HCT116 (cell line): ENCODE results near the gene PMM1. TPM values are rescaled to one million over a fixed set of nuclear protein-coding genes. Genes with fewer than 3 reads are reported as not detected.

Experiments
- ATAC-seq: fragments of 200-7000 bp; cut with Tn5 transposase; 2 replicates; pipeline ENCODE4 v1.9.1; 2020; ENCODE audit warnings: mild to moderate bottlenecking, moderate library complexity
- BruUV-seq: library from RNA; stranded (reverse); fragments of 400-500 nt; replicated peaks from 2 replicates; lab custom pipeline; 2021; lab: Mats Ljungman, UMichigan
- CTCF ChIA-PET: fragments of 300-600 bp; sonication (Branson Sonifier 250); formaldehyde crosslinking; loops from one replicate; lab custom pipeline; 2021; ENCODE audit warnings: antibody characterized with exemption; lab: Charles Lee
- POLR2A ChIA-PET: fragments of 300-600, 350-600 bp; sonication (Branson Sonifier 250); formaldehyde crosslinking; loops from one replicate; lab custom pipeline; 2021; ENCODE audit warnings: antibody characterized with exemption; lab: Charles Lee
- RAD21 ChIA-PET, 2 experiments: fragments of 300-600 bp; sonication (Branson Sonifier 250); formaldehyde crosslinking; loops; one replicate each; lab custom pipeline; 2023; ENCODE audit warnings: low total read pairs in 2 of 2; ENCODE audit not compliant: uncharacterized antibody in 2 of 2, unreplicated experiment in 2 of 2, low non-redundant PET in 1 of 2; lab: Charles Lee
- DNase-seq: peaks from one replicate; pipeline ENCODE4 v3.0.0-alpha.2; 2010; ENCODE audit warnings: low read depth, low spot score
- H2AFZ ChIP-seq: fragments of 200-600 bp; shearing (Covaris generic), sonication (generic); 2 replicates; pipeline ENCODE4 v1.6.1; 2017; ENCODE audit warnings: low read depth, mixed run types, mixed read lengths, antibody characterized with exemption, low read length; ENCODE audit not compliant: poor library complexity, severe bottlenecking
- H3K27ac ChIP-seq: 2 replicates; pipeline ENCODE4 v1.5.1; 2012; ENCODE audit warnings: low read depth, low read length
- H3K27me3 ChIP-seq: fragments of 200-600 bp; sonication (generic); 2 replicates; pipeline ENCODE4 v1.6.1; 2016; ENCODE audit warnings: mixed run types, low read length, mixed read lengths; ENCODE audit not compliant: insufficient read depth
- H3K36me3 ChIP-seq, 2 experiments: fragments of 200-500 bp in 1 of 2; fragments of 200-600 bp in 1 of 2; sonication (Bioruptor generic) in 1 of 2; sonication (generic) in 1 of 2; 2 replicates each; pipeline versions ENCODE4 v1.5.1 to v1.6.1; 2014 to 2016; ENCODE audit warnings: low read length in 2 of 2, inconsistent platforms in 1 of 2, mixed read lengths in 1 of 2, mixed run types in 1 of 2; ENCODE audit not compliant: insufficient read depth in 2 of 2, control insufficient read depth in 1 of 2
- H3K4me1 ChIP-seq, 2 experiments: fragments of 200-600 bp in 1 of 2; sonication (generic) in 1 of 2; 2 replicates each; pipeline versions ENCODE4 v1.5.1 to v1.6.1; 2012 to 2017; ENCODE audit warnings: low read length in 2 of 2, inconsistent platforms in 1 of 2, mild to moderate bottlenecking in 1 of 2, mixed read lengths in 1 of 2, mixed run types in 1 of 2, moderate library complexity in 1 of 2; ENCODE audit not compliant: insufficient read depth in 2 of 2, control insufficient read depth in 1 of 2
- H3K4me2 ChIP-seq: fragments of 200-600 bp; sonication (generic); 2 replicates; pipeline ENCODE4 v1.6.1; 2017; ENCODE audit warnings: mixed run types, low read length, mixed read lengths
- H3K4me3 ChIP-seq, 2 experiments: fragments of 200-600 bp in 1 of 2; sonication (generic) in 1 of 2; replicated peaks in 1 of 2; 2 replicates each; pipeline ENCODE4 v1.5.1; 2011 to 2016; ENCODE audit warnings: low read length in 2 of 2, control low read depth in 1 of 2, low read depth in 1 of 2, mild to moderate bottlenecking in 1 of 2, mixed read lengths in 1 of 2, mixed run types in 1 of 2
- H3K79me2 ChIP-seq: fragments of 200-600 bp; sonication (generic); 2 replicates; pipeline ENCODE4 v1.6.1; 2017; ENCODE audit warnings: mild to moderate bottlenecking, mixed run types, low read length, moderate library complexity, mixed read lengths; ENCODE audit not compliant: insufficient read depth
- H3K9ac ChIP-seq: fragments of 200-600 bp; sonication (generic); 2 replicates; pipeline ENCODE4 v1.6.1; 2016; ENCODE audit warnings: low read length, mixed read lengths
- H3K9me2 ChIP-seq: fragments of 200-600 bp; sonication (generic), shearing (Covaris generic); 2 replicates; pipeline ENCODE4 v1.6.1; 2017; ENCODE audit warnings: mixed run types, mild to moderate bottlenecking, moderate library complexity; ENCODE audit not compliant: insufficient read depth
- H3K9me3 ChIP-seq, 2 experiments: fragments of 200-500 bp in 1 of 2; fragments of 200-600 bp in 1 of 2; sonication (Bioruptor generic) in 1 of 2; sonication (generic) in 1 of 2; 2 replicates each; pipeline ENCODE4 v1.6.1; 2014 to 2017; ENCODE audit warnings: low read length in 2 of 2, mixed read lengths in 2 of 2, inconsistent platforms in 1 of 2, low read depth in 1 of 2, mild to moderate bottlenecking in 1 of 2, mixed run types in 1 of 2, moderate library complexity in 1 of 2; ENCODE audit not compliant: control insufficient read depth in 1 of 2, insufficient read depth in 1 of 2
- H4K20me1 ChIP-seq: fragments of 200-600 bp; sonication (generic), shearing (Covaris generic); 2 replicates; pipeline ENCODE4 v1.6.1; 2017; ENCODE audit warnings: mixed run types, mild to moderate bottlenecking, moderate library complexity; ENCODE audit not compliant: insufficient read depth
- ATF3 ChIP-seq: IDR thresholded peaks from 2 replicates; pipeline ENCODE4 v1.6.1; 2012
- CBX3 ChIP-seq: IDR thresholded peaks from 2 replicates; pipeline ENCODE4 v1.6.1; 2012; ENCODE audit warnings: low read depth
- CEBPB ChIP-seq: IDR thresholded peaks from 2 replicates; pipeline ENCODE4 v1.6.1; 2012; ENCODE audit warnings: low read depth
- ELF1 ChIP-seq: IDR thresholded peaks from 2 replicates; pipeline ENCODE4 v1.6.1; 2012; ENCODE audit warnings: low read depth, borderline replicate concordance
- JUND ChIP-seq: IDR thresholded peaks from 2 replicates; pipeline ENCODE4 v1.6.1; 2012
- MAX ChIP-seq: IDR thresholded peaks from 2 replicates; pipeline ENCODE4 v1.6.1; 2012
- POLR2A ChIP-seq: IDR thresholded peaks from 2 replicates; pipeline ENCODE4 v1.7.0; 2011; ENCODE audit warnings: borderline replicate concordance; ENCODE audit not compliant: insufficient read depth, insufficient read length; ENCODE audit errors: extremely low read depth
- RAD21 ChIP-seq: IDR thresholded peaks from 2 replicates; pipeline ENCODE4 v1.6.1; 2012; ENCODE audit warnings: low read depth, mild to moderate bottlenecking
- REST ChIP-seq: IDR thresholded peaks from 2 replicates; pipeline ENCODE4 v1.6.1; 2012; ENCODE audit warnings: low read depth
- SP1 ChIP-seq: IDR thresholded peaks from 2 replicates; pipeline ENCODE4 v1.6.1; 2012; ENCODE audit warnings: low read depth
- SRF ChIP-seq: IDR thresholded peaks from 2 replicates; pipeline ENCODE4 v1.6.1; 2012; ENCODE audit warnings: low read depth
- YY1 ChIP-seq: IDR thresholded peaks from 2 replicates; pipeline ENCODE4 v1.6.1; 2011; ENCODE audit warnings: low read length, low read depth, moderate library complexity, mild to moderate bottlenecking; ENCODE audit not compliant: insufficient replicate concordance; ENCODE audit errors: extremely low read depth
- ZNF274 ChIP-seq: fragments of 200-500 bp; sonication (Bioruptor generic); IDR thresholded peaks from 2 replicates; pipeline ENCODE4 v1.6.1; 2014; ENCODE audit warnings: mild to moderate bottlenecking, low read depth, low read length, inconsistent platforms
- intact Hi-C: fragments of 100-400 bp; cut with micrococcal nuclease; formaldehyde crosslinking; loops from 2 replicates; pipeline ENCODE4 v1.10.0; 2022
- total RNA-seq: library from RNA; stranded (reverse); gene quantifications from one replicate; pipeline ENCODE4 v1.2.1, GENCODE V29; 2021; ENCODE audit not compliant: unreplicated experiment

The PMM1 gene
- total RNA-seq, 1 experiment from 2014 or later, result 31.7 TPM

GRCh38 chr22:41541484-41541883, 48.2 kb downstream of the PMM1 start:
- no peak overlapping the region for H3K4me3 ChIP-seq
- intact Hi-C loops, result no loop called here
- peaks cover 15 to 21% of the 10 kb centered on the region in 2 experiments for H3K4me1 ChIP-seq
- no peaks in the 10 kb centered on the region for H3K9me3 ChIP-seq
- peaks cover 74% of the 10 kb centered on the region for H3K79me2 ChIP-seq
- no peak overlapping the region for H3K4me2 ChIP-seq
- no peak overlapping the region for H3K27ac ChIP-seq
- DNase-seq, result no peak
- peaks cover 6% of the 10 kb centered on the region; the same call in 1 of the 2 replicates for H4K20me1 ChIP-seq
- peaks cover 20 to 34% of the 10 kb centered on the region in 2 experiments for H3K36me3 ChIP-seq
- H3K9me2 ChIP-seq, result no peaks in the 10 kb centered on the region
- TF ChIP-seq RAD21, result no peak
- TF ChIP-seq ELF1, result no peak
- TF ChIP-seq CEBPB, result no peak
- TF ChIP-seq JUND, result no peak
- no peak for TF ChIP-seq SRF
- no peak for TF ChIP-seq MAX
- RAD21 ChIA-PET, result no interaction called here
- ATAC-seq, result no peak
- BruUV-seq, result no TSS peak
- H2AFZ ChIP-seq, result no peak overlapping the region
- no peaks in the 10 kb centered on the region for H3K27me3 ChIP-seq
- POLR2A ChIA-PET, result no interaction called here
- no peak overlapping the region for H3K9ac ChIP-seq
- CTCF ChIA-PET, result no interaction called here

GRCh38 chr22:41540365-41540764, 49.3 kb downstream of the PMM1 start:
- Histone ChIP-seq H3K9me2 (no peaks in the 10 kb centered on the region), H3K27ac (no peak overlapping the region)
- intact Hi-C loops, result no loop called here
- POLR2A ChIA-PET, result no interaction called here
- no peak for TF ChIP-seq ATF3
- no peak for TF ChIP-seq ZNF274
- TF ChIP-seq POLR2A, result no peak
- no peak for TF ChIP-seq SP1
- TF ChIP-seq REST, result no peak
- TF ChIP-seq YY1, result no peak
- no peak for TF ChIP-seq ELF1
- TF ChIP-seq MAX, result no peak
- TF ChIP-seq RAD21, result no peak
- no peak for TF ChIP-seq CBX3
- TF ChIP-seq, all 23 proteins: peak for 0
- DNase-seq (no peak), ATAC-seq (no peak)
- H3K4me3 ChIP-seq, result no peak overlapping the region
- no peak overlapping the region for H2AFZ ChIP-seq
- H3K36me3 ChIP-seq, result peaks cover 20 to 34% of the 10 kb centered on the region in 2 experiments
- H3K79me2 ChIP-seq, result peaks cover 79% of the 10 kb centered on the region
- ChIA-PET RAD21 (no interaction called here), CTCF (no interaction called here)
- no peak overlapping the region for H3K4me2 ChIP-seq
- H3K27me3 ChIP-seq, result no peaks in the 10 kb centered on the region
- H4K20me1 ChIP-seq, result peaks cover 6% of the 10 kb centered on the region; the same call in 1 of the 2 replicates
- no peaks in the 10 kb centered on the region for H3K9me3 ChIP-seq
- BruUV-seq, result no TSS peak
- no peak overlapping the region for H3K9ac ChIP-seq
- H3K4me1 ChIP-seq, result peaks cover 15 to 21% of the 10 kb centered on the region in 2 experiments
